Measurements from ENCODE around the gene UVRAG.

Gene UVRAG

GRCh38 chr11:75797116-75797515, 17.9 kb upstream of the UVRAG start:
- DNase-seq (ENCODE audit: low read depth) = no peak
- no peak overlapping the region for H3K4me3 ChIP-seq (ENCODE audit: control insufficient read depth, low read depth, low read length)
- TF ChIP-seq CTCF (IDR thresholded peaks at IDR 0.05; ENCODE audit: control insufficient read depth, insufficient read depth, low read depth, low read length, missing control alignments) = no peak

- no peak for DNase-seq (ENCODE audit: low read depth)
- no peak overlapping the region for H3K4me3 ChIP-seq (ENCODE audit: control insufficient read depth, low read depth, low read length)
- TF ChIP-seq CTCF (IDR thresholded peaks at IDR 0.05; ENCODE audit: control insufficient read depth, insufficient read depth, low read depth, low read length, missing control alignments) = no peak
Measured at GRCh38 chr11:75797792-75798191, 17.2 kb upstream of the UVRAG start.

- H3K4me3 ChIP-seq (ENCODE audit: control insufficient read depth, low read depth, low read length) = no peak overlapping the region
- TF ChIP-seq CTCF (IDR thresholded peaks at IDR 0.05; ENCODE audit: control insufficient read depth, insufficient read depth, low read depth, low read length, missing control alignments) = no peak
- no peak for DNase-seq (ENCODE audit: low read depth)
Measured at GRCh38 chr11:75800136-75800675, 14.8 kb upstream of the UVRAG start.

- DNase-seq (ENCODE audit: low read depth) = no peak
- peak; percentile 3 for TF ChIP-seq CTCF (IDR thresholded peaks at IDR 0.05; ENCODE audit: control insufficient read depth, insufficient read depth, low read depth, low read length, missing control alignments)
- H3K4me3 ChIP-seq (ENCODE audit: control insufficient read depth, low read depth, low read length) = no peak overlapping the region
Measured at GRCh38 chr11:75800728-75801361, 14.2 kb upstream of the UVRAG start.

- no peak overlapping the region for H3K4me3 ChIP-seq (ENCODE audit: control insufficient read depth, low read depth, low read length)
- TF ChIP-seq CTCF (IDR thresholded peaks at IDR 0.05; ENCODE audit: control insufficient read depth, insufficient read depth, low read depth, low read length, missing control alignments) = no peak
- DNase-seq (ENCODE audit: low read depth) = no peak
Measured at GRCh38 chr11:75801362-75802020, 13.5 kb upstream of the UVRAG start.

GRCh38 chr11:75802021-75802912, 12.7 kb upstream of the UVRAG start:
- H3K4me3 ChIP-seq (ENCODE audit: control insufficient read depth, low read depth, low read length) = no peak overlapping the region
- no peak for DNase-seq (ENCODE audit: low read depth)
- TF ChIP-seq CTCF (IDR thresholded peaks at IDR 0.05; ENCODE audit: control insufficient read depth, insufficient read depth, low read depth, low read length, missing control alignments) = no peak

All from AG09309 (cell line).